HG02763 (cell line): ENCODE results near the gene KIF2A.

ENCODE experiments used
- ATAC-seq: cut with Tn5 transposase; IDR thresholded peaks from one replicate; pipeline ENCODE4 v1.9.1; 2021; ENCODE audit warnings: mild to moderate bottlenecking, moderate library complexity; ENCODE audit not compliant: unreplicated experiment

Gene KIF2A

GRCh38 chr5:62327138-62328053 lies 21.4 kb downstream of the KIF2A start:
- ATAC-seq = no peak

DNA sequence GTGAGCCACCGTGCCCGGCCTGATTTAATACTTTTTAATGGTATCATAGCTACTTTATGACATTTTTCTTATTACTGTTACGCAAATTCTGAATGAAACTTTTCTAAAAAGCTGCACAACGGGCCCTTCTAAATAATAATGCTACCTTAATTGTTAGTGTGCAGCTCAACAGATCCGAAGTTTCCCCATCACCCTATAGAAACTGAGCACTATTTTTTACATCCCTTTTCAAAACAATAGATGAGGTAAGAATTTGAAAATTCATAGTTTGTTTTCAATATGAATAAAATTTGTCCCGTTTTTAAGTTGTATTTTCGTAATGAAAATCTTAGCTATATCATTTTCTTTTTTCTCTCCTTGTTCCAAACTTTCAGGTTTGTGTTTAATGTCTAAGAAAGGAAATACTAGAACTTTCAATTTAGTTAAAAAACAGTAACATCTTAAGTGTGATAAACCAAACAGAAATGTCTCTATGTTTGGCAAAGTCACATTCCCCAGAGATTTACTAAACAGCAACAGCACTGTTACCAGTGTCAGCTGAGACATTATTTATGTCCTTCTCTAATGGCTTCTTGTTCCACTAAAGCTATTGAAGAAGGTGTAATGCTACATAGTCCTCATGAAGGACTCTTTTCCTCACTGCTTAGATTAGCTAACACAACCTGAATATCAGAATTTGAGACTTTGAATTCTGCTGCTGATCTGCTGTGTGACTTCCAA lies 22.9 kb downstream of the KIF2A start:
- no peak for ATAC-seq

DNA sequence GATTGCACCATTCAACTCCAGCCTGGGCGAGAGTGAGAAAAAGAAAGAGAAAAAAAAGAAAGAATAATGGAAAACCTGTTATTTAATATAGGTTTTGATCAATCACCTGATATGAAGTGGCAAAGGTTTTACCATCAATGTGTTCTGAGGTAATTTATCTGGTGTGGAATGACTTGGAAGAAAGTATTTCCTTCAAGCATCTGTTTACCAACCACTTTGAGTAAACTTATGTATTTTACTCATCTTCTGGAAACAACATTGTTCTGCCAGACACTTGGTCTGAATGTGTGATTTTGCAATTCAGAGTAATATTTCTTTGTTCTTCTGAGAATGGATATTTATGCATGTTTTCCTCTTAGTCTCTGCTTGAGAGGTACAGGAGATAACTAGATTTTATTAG lies 24.3 kb downstream of the KIF2A start:
- ATAC-seq = no peak

DNA sequence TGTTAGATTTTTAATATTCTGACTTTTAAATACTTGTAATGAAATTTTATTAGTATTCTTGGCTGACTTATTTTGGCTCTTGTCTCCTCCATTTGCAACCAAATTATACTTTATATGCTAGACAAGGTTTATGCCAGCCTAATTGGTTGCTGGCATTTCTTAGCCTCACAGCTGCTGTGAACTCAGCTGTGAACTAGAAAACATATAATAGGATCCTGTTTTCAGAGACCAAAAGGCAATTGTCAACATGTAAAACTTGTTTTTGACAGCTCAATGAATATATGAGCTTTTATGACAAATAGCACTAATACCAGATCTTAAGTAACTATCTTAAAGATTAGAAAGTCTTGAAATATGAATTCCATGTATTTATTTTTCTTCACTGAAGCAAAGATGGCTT lies 25.9 kb downstream of the KIF2A start:
- ATAC-seq = no peak

GRCh38 chr5:62333250-62333794 lies 27.3 kb downstream of the KIF2A start:
- ATAC-seq = no peak

- ATAC-seq = no peak
These were observed 28.1 kb downstream of the KIF2A start for GRCh38 chr5:62334082-62334481.

GRCh38 chr5:62340392-62340791 lies 34.4 kb downstream of the KIF2A start:
- no peak for ATAC-seq

DNA sequence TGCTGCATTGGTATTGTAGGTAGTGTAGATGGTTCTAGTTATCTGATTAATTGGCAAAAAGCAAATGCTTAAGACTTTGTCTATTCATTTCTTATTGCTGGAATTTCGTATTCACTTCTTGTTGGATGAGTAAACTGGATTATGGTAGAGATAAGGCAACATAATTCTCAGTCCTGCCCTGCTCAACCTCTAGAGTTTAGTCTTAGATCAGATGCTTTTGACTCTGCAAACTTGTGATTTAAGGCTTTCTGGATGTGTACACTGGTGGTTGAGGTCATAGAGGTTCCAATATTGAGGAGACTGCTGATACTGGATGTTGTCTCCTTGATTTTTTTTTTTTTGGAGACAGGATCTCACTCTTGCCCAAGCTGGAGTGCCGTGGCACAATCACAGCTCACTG lies 35.0 kb downstream of the KIF2A start:
- no peak for ATAC-seq

DNA sequence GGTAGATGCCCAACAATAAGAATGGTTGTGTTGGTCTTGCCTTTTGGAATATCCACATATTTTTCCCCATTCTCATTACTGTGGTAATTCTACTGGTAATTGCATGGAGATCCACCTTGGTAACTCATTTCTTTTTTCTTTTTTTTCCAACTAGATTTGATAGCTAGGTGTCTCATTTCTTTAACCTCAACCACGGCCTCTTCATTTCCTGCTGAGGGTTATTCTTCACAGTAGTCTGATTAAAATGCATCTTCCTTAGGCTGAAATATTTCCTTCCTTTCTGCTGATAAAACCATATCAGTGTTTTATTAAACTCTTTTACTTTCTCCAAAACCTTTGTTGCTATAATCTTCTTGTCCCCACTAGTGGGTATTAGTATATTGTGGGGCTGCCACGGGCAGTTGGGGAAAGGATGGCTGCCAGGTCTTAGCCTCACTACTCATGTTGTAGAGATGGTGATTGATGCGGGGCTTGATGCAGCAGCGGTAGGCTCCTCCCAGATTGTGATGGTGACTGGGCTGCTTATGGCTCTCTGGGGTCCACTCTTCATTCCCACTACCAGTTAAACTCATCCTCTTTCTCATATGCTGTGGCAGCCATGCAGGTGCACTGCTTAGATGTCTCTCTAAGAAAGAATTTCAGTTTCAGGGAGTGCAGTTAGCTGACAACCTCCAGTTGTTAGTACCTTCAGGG lies 35.9 kb downstream of the KIF2A start:
- peak; percentile 73 for ATAC-seq

GRCh38 chr5:62342476-62342837 lies 36.5 kb downstream of the KIF2A start:
- ATAC-seq = peak; percentile 51

DNA sequence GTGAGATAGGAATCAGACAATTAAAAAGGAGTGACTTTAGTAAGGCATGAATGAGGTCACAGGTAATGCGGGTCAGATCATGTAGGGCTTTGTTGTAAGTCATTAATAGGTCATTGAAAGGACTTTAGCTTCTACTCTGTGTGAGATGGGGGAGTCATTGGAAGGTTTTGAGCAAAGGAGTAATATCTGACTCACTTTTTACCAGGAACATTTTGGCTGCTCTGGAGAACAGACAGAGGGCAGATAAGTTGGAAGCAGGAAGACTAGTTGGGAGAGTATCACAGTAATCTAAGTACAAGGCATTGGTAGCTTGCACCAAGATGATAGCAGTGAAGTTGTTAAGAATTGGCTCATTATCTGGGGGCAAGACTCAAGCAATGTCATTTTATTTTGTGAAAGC lies 37.4 kb downstream of the KIF2A start:
- no peak for ATAC-seq

GRCh38 chr5:62346748-62347147 lies 40.7 kb downstream of the KIF2A start:
- no peak for ATAC-seq

- no peak for ATAC-seq
These were observed 41.9 kb downstream of the KIF2A start for GRCh38 chr5:62347928-62348327.

DNA sequence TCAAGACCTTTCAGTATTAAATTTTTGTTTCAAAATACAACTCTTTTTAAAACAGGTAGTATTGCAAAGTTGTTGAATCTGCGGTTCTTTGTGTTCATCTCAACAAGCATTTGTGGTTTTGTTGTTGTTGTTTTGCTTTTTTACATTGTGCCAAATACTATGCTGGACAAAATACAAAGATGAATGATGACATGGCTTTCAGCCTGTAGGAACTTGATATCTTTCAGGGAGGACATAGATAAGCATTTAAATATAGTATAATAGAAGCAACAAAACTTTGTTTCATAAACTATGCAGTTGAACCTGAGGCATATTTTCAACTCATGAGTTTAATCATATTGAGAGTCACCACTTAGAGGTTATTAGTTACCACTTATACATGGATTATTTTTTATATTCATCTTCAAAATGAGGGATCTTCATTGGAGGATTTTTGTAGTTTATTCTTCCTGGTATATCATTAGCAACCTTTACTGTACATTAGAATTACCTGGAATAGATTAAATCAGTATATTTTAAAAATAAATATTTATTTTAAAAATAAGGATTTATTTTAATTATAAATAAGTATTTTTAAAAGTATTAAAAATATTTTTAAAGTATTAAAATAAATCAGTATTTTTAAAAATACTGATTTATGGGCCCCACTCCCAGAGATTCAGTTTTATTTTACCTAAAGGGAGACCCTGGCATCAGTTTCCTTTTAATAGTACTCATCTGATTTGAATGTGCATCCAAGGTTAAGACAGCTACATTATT lies 42.9 kb downstream of the KIF2A start:
- ATAC-seq = no peak

GRCh38 chr5:62354028-62354874 lies 48.2 kb downstream of the KIF2A start:
- ATAC-seq = peak; percentile 76

DNA sequence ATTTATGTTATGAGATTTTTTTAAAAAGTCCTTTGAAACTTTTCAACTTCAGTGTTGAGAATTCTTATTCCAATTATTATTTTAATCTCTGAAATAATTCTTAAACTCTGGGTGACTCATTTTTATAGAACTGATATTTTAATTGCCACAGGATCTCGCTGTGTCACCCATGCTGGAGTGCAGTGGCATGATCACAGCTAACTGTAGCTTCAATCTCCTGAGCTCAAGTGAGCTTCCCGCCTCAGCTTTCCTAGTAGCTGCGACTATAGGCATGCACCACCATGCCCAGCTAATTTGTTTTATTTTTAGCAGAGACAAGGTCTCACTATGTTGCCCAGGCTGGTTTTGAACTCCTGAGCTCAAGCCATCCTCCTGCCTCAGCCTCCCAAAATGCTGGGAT lies 56.7 kb downstream of the KIF2A start:
- ATAC-seq = no peak

DNA sequence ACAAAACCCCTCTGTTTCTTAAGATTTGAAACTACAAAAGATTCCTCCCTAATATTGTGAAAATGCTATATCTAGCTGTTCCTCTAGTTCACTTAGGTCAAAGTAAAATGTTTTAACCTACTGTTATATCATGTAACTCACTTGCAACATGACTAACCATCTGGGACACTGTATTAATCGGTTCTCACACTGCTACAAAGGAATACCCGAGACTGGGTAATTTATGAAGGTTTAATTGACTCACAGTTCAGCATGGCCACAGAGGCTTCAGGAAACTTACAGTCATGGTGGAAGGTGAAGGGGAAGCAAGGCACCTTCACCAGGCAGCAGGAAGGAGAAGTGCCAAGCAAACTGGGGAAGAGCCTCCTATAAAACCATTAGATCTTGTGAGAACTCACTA lies 63.0 kb downstream of the KIF2A start:
- no peak for ATAC-seq

GRCh38 chr5:62371409-62371808 lies 65.4 kb downstream of the KIF2A start:
- no peak for ATAC-seq

- ATAC-seq = no peak
These were observed 66.6 kb downstream of the KIF2A start for GRCh38 chr5:62372600-62372999.

DNA sequence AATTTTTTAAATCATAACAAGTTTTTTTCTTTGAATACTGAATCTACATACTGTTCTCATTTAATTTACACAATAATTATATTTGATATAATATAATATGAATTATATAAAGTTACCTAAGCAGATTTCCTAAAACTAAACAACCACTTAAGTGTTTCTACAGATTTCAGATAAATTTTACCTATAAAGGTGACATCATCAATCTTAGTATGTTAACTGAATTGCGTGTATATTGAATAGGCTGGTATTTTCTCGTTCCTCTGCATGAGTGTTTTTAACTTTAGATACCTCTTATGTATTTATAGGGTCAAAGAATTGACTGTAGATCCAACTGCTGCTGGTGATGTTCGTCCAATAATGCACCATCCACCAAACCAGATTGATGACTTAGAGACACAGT lies 67.4 kb downstream of the KIF2A start:
- no peak for ATAC-seq
